Peyer's patch (tissue), 4 donors: ENCODE results near the gene CHRNA5.

Source experiments
- CTCF ChIP-seq, 6 experiments: fragments of 450-650 bp in 4 of 6; fragments of 200-600 bp in 2 of 6; sonication (generic) in 1 of 6; IDR thresholded peaks; one replicate each; pipeline ENCODE4 v1.5.1; 2017 to 2019; ENCODE audit warnings: antibody characterized with exemption in 6 of 6, mild to moderate bottlenecking in 3 of 6, moderate library complexity in 1 of 6
- POLR2A ChIP-seq, 2 donors: fragments of 450-650 bp; IDR thresholded peaks; one replicate each; pipeline ENCODE4 v1.5.1; 2017; ENCODE audit warnings: antibody characterized with exemption in 2 of 2, mild to moderate bottlenecking in 2 of 2, moderate library complexity in 2 of 2

DNA sequence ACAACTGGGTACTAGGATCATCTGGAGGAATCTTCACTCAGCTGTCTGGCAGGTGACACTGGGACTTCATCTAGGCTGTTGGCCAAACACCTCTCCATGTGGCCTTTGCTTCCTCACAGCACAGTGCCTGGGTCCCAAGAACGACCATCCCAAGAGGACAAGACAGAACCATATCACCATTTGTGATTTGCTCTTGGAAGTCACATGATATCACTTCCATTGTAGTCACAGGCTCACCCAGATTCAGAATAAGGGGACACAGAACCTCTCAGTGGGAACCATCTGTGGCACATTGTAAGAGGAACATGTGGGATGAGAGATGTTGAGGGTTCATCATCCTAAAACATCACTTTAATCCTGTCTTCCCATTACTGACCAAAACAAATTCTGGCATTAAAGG lies 27.0 kb upstream of the CHRNA5 start:
- TF ChIP-seq CTCF (IDR thresholded peaks at IDR 0.05): no peak
- no peak for TF ChIP-seq POLR2A (IDR thresholded peaks at IDR 0.05)
